HG02943 (cell line): ENCODE measurements around the gene ZFP69.
A peak's percentile ranks its signal among the peaks of the same experiment; 100 is the strongest.

ENCODE experiments used
- ATAC-seq: cut with Tn5 transposase; IDR thresholded peaks from one replicate; pipeline ENCODE4 v1.9.1; 2021; ENCODE audit warnings: mild to moderate bottlenecking, low read depth, moderate library complexity; ENCODE audit not compliant: unreplicated experiment

Gene ZFP69

GRCh38 chr1:40507973-40508372 lies 30.9 kb downstream of the ZFP69 start:
- ATAC-seq: no peak

- ATAC-seq: peak; percentile 74
These were observed 31.6 kb downstream of the ZFP69 start, which contains the start of gene EXO5 for GRCh38 chr1:40508375-40509341. Gene EXO5, plus strand, starts transcription at chr1:40508767. Its CDS starts 5,778 bp downstream, at chr1:40514545.

GRCh38 chr1:40519517-40519916 lies 42.4 kb downstream of the ZFP69 start:
- no peak for ATAC-seq

- ATAC-seq: no peak
These were observed 53.8 kb downstream of the ZFP69 start for GRCh38 chr1:40530735-40531380.

- peak; percentile 95 for ATAC-seq
These were observed 54.4 kb downstream of the ZFP69 start, which contains the start of gene ZNF684 for GRCh38 chr1:40531381-40532061. Gene ZNF684, plus strand, starts transcription at chr1:40531637. Its CDS starts 1,530 bp downstream, at chr1:40533167.

- ATAC-seq: no peak
These were observed 54.9 kb downstream of the ZFP69 start for GRCh38 chr1:40532062-40532389.

- no peak for ATAC-seq
These were observed 55.8 kb downstream of the ZFP69 start for GRCh38 chr1:40532844-40533424.

GRCh38 chr1:40534589-40534988 lies 57.5 kb downstream of the ZFP69 start:
- ATAC-seq: no peak

GRCh38 chr1:40535732-40536131 lies 58.6 kb downstream of the ZFP69 start:
- ATAC-seq: no peak

- ATAC-seq: no peak
These were observed 62.2 kb downstream of the ZFP69 start for GRCh38 chr1:40539338-40539737.
